Tibial nerve (tissue), 4 donors: ENCODE measurements around the gene WDR91.

Experiments
- EP300 ChIP-seq, 2 donors: sonication (generic); formaldehyde crosslinking; IDR thresholded peaks; one replicate each; pipeline ENCODE4 v1.6.1; 2017; ENCODE audit warnings: antibody characterized with exemption in 2 of 2, mild to moderate bottlenecking in 1 of 2
- TF ChIP-seq, protein P1 (sequence below), 5 experiments: fragments of 200-600 bp in 3 of 5; fragments of 450-650 bp in 2 of 5; sonication (generic) in 3 of 5; IDR thresholded peaks; one replicate each; pipeline ENCODE4 v1.5.1; 2016 to 2019; ENCODE audit warnings: antibody characterized with exemption in 5 of 5, mild to moderate bottlenecking in 3 of 5, moderate library complexity in 2 of 5

DNA sequence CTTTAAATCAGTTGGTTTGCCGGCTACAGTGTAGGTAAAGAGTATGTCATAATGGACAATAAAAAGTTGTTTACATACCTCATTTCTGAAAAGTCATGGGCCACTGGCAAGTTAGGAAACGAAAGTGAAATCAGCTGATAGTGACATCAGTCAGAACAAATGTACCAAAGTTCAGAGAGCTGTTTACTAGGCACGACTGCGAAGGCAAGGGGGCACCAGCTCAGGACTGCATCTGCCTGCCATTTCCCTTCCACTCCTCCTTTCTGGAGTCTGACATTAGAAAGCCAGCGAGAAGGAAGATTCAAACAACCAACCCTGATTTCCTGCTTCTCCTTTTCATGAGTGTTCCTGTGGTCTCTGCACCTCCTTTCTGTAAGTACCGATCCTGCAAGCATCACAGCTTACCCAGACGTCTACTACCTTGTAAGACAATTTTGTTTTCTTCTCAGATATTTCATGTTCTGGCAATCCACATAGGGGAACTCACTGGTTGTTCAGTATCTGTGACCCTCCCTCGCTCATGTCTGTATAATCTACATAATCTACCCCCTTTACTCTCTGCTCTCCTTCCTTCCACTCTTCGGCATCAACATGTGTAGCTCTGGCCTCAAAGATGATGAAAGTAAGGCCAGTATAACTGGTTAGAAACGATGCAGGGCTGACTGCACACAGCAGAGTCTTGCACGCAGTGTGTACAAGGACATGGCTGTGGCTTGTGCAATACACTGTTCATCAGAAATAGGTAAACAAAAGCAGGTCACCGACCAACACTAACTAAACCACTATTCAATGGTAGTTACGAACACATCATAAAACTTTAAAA lies 63.2 kb downstream of the WDR91 start, which contains the start of gene TMEM140:
- TF ChIP-seq, protein P1, sequence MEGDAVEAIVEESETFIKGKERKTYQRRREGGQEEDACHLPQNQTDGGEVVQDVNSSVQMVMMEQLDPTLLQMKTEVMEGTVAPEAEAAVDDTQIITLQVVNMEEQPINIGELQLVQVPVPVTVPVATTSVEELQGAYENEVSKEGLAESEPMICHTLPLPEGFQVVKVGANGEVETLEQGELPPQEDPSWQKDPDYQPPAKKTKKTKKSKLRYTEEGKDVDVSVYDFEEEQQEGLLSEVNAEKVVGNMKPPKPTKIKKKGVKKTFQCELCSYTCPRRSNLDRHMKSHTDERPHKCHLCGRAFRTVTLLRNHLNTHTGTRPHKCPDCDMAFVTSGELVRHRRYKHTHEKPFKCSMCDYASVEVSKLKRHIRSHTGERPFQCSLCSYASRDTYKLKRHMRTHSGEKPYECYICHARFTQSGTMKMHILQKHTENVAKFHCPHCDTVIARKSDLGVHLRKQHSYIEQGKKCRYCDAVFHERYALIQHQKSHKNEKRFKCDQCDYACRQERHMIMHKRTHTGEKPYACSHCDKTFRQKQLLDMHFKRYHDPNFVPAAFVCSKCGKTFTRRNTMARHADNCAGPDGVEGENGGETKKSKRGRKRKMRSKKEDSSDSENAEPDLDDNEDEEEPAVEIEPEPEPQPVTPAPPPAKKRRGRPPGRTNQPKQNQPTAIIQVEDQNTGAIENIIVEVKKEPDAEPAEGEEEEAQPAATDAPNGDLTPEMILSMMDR (IDR thresholded peaks at IDR 0.05): peak in 1 of 5 experiments; percentile 15
- peak; percentile 92 to 97 for TF ChIP-seq EP300 (IDR thresholded peaks at IDR 0.05)
